Large intestine (tissue), 3 donors: ENCODE results near the gene C12orf42. TPM values are rescaled to one million over a fixed set of nuclear protein-coding genes. Genes with fewer than 3 reads are reported as not detected.
A peak's percentile ranks its signal among the peaks of the same experiment; 100 is the strongest.

Experiments used
- DNase-seq, 2 donors: peaks; one replicate each; pipeline versions ENCODE4 v3.0.0 to v3.0.0-alpha.2; 2013
- H3K27ac ChIP-seq: one replicate; pipeline ENCODE4 v1.5.1; 2013; ENCODE audit warnings: low read length
- H3K27me3 ChIP-seq: 2 replicates; pipeline ENCODE4 v1.6.1; 2013; ENCODE audit warnings: low read length; ENCODE audit not compliant: control insufficient read depth, insufficient read depth
- H3K36me3 ChIP-seq: 2 replicates; pipeline ENCODE4 v1.6.1; 2013; ENCODE audit warnings: low read length; ENCODE audit not compliant: control insufficient read depth, insufficient read depth
- H3K4me1 ChIP-seq: one replicate; pipeline ENCODE4 v1.6.1; 2013; ENCODE audit warnings: low read length; ENCODE audit not compliant: control insufficient read depth, insufficient read depth
- H3K4me3 ChIP-seq: one replicate; pipeline ENCODE4 v1.5.1; 2013; ENCODE audit warnings: low read length
- H3K9me3 ChIP-seq: one replicate; pipeline ENCODE4 v1.6.1; 2013; ENCODE audit warnings: mild to moderate bottlenecking, low read depth, low read length, moderate library complexity; ENCODE audit not compliant: control insufficient read depth
- WGBS: methylation state at CpG from one replicate; pipeline ENCODE4 v1.1.5; 2013; ENCODE audit warnings: low lambda C conversion rate; ENCODE audit not compliant: insufficient coverage; 5-methylcytosine and 5-hydroxymethylcytosine counted together
- polyA plus RNA-seq: library from polyadenylated mRNA; unstranded; fragments of 120-200 nt; gene quantifications from one replicate; pipeline ENCODE4 v1.2.1, GENCODE V29; 2013

The C12orf42 gene
- polyA plus RNA-seq, 1 donor: 0.16 TPM

DNA sequence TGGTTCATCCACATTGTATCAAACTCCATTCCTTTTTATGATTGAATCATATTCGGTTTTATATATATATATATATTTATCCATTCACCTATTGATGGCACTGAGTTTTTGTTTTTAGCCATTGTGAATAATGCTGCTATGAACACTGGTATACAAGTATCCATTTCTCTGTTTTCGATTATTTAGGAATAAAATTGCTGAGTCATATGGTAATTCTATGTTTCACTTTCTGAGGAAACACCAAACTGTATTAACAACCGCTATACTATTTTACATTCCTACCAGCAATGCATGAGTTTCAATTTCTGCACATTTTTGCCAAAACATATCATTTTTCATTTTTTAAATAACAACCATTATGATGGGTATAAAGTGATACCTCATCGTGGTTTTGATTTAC is 104.7 kb downstream of the C12orf42 start:
- DNase-seq: no peak

DNA sequence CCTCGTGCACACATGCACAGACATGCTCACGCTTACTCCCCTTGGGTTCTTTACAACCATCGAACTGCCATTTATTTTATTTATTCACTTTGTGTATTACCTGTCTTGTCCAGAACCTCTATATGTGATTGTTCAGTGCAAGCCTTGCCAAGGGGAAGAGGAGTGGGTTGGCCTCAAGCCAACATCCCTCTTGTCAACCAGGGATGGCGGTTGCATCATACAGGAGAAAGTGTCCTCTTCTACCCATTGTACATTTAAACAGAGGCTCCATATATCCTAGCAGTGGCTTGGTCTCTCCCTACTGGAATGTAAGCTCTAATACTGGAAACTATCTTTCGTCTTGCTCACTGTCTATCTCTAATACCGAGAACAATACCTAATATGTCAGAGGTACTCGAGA is 108.4 kb downstream of the C12orf42 start:
- no peaks in the 10 kb centered on the region for H3K9me3 ChIP-seq
- H3K4me1 ChIP-seq: no peaks in the 10 kb centered on the region
- no peak overlapping the region for H3K4me3 ChIP-seq
- H3K36me3 ChIP-seq: no peaks in the 10 kb centered on the region
- no peak for DNase-seq
- WGBS: 89% methylated on average over 3 of the region's 7 CpGs
- H3K27me3 ChIP-seq: no peaks in the 10 kb centered on the region
- no peak overlapping the region for H3K27ac ChIP-seq

More for the DNA sequence above, 104.7 kb downstream of the C12orf42 start:
- Histone ChIP-seq H3K36me3 (no peaks in the 10 kb centered on the region), H3K4me1 (no peaks in the 10 kb centered on the region), H3K9me3 (no peaks in the 10 kb centered on the region), H3K27ac (no peak overlapping the region), H3K4me3 (no peak overlapping the region), H3K27me3 (no peaks in the 10 kb centered on the region)
- WGBS: 92% methylated on average over 2 of the region's 4 CpGs

DNA sequence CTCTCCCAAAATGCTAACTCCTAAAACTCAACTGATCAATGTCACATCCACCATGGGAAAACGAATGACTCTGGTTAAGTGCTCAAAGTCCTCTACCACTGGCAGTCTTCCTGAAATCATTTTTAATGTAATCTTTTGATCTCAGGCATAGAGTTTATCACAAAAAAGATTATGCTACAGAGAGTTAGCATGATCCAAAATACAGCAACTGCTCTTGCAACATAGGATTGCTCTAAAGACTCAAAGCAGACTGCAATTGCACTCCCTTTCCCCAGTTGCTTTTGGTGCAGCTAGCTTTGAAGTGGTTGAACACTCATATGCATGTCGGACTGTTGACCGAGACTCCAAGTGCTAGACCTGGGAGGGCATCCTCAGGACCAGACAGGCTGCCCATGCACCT is 109.3 kb downstream of the C12orf42 start:
- Histone ChIP-seq H3K4me1 (no peaks in the 10 kb centered on the region), H3K27ac (no peak overlapping the region), H3K36me3 (no peaks in the 10 kb centered on the region), H3K4me3 (no peak overlapping the region), H3K9me3 (no peaks in the 10 kb centered on the region), H3K27me3 (no peaks in the 10 kb centered on the region)
- DNase-seq: no peak
- no CpG with 5 or more reads among the region's 3 CpGs for WGBS

DNA sequence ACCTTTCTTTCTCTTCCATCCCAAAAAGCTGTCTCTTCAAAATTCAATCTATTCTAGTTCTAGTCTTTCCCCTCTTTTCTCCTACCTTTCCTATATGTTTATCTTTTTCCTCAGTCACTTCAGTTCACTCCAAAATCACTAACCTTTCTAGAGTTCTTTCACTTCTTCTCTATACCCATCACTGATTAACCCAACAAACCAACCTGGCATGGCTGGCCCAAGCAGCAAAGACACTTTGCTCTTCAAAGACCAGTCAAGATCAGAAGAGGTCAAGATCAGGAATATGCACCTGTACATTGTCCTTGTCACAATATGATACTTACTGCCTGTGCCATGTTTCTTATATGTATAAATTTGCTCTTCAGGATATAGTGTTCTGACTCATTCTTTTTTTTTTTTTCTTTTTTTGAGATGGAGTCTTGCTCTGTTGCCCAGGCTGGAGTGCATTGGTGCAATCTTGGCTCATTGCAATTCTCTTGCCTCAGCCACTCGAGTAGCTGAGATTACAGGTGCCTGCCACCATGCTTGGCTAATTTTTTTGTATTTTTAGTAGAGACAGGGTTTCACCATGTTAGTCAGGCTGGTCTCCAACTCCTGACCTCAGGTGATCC is 112.9 kb downstream of the C12orf42 start:
- no peaks in the 10 kb centered on the region for H3K4me1 ChIP-seq
- H3K36me3 ChIP-seq: no peaks in the 10 kb centered on the region
- no peak overlapping the region for H3K27ac ChIP-seq
- no peaks in the 10 kb centered on the region for H3K27me3 ChIP-seq
- no peaks in the 10 kb centered on the region for H3K9me3 ChIP-seq
- no CpG with 5 or more reads among the region's 1 CpG for WGBS
- no peak for DNase-seq
- H3K4me3 ChIP-seq: no peak overlapping the region

DNA sequence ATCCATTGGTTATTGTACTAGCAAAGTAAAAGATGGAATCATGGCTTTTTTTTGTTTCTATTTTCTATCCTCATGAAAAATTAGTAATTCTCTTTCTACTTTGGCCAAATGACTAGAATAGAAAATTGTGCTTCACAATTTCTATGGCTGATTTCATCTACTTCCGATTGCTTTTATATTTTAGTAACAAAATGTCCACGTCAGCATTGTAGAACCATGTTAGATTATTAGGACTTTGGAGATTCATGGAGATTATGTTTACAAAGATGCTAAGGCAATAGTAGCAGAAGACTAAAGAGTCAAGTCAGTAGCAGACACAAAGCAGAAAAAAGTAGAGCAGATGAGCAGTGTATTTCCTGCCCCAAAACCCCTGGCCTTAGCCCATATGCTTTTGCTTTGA is 113.6 kb downstream of the C12orf42 start:
- no peak overlapping the region for H3K4me3 ChIP-seq
- no peaks in the 10 kb centered on the region for H3K27me3 ChIP-seq
- H3K27ac ChIP-seq: no peak overlapping the region
- 90% methylated on average over 2 of the region's 2 CpGs for whole genome bisulfite sequencing
- H3K36me3 ChIP-seq: no peaks in the 10 kb centered on the region
- H3K4me1 ChIP-seq: no peaks in the 10 kb centered on the region
- no peak for DNase-seq
- H3K9me3 ChIP-seq: no peaks in the 10 kb centered on the region

DNA sequence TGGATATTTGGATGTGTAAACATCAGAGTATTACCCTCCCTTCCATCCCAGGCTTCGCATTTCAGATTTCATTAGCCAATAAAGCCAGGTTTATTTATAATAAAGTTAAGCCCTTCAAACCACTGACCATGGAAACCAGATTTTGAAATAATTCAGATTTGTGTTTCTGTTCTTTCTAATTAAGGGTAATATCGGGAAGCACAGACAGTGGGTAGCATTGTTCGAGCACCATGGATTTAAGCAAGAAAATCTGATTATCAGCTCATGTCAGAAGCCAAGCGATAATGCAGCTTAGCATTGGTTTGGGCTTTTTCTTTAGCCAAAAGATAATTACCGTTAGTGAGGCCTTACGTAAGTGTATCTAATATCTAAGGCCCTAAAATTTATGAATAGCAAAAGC is 116.1 kb downstream of the C12orf42 start:
- H3K27ac ChIP-seq: no peak overlapping the region
- no peaks in the 10 kb centered on the region for H3K36me3 ChIP-seq
- no peaks in the 10 kb centered on the region for H3K27me3 ChIP-seq
- peak; percentile 2 to 9 for DNase-seq
- H3K4me1 ChIP-seq: no peaks in the 10 kb centered on the region
- no peaks in the 10 kb centered on the region for H3K9me3 ChIP-seq
- H3K4me3 ChIP-seq: no peak overlapping the region
- WGBS: no CpG with 5 or more reads among the region's 6 CpGs

DNA sequence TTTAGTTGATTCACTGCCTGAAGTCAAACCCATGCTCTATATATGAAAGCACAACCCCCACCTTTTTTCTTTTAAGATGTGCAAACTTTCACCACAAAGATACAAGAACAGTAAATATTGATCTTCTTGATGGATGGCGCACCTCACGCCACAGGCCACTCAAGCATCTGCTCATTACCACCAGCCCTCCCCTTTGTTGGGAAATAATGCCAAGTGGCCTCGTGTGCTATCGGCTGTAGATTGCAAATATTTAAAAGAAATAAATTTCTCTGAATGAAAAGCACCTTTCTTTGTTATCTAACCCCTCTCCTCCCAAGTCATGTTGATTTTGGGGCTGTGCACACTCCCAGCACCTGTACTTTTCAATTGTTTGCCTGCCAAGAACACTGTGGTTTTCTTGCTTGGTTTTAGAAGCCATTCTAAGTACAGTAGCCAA is 122.7 kb downstream of the C12orf42 start:
- no peaks in the 10 kb centered on the region for H3K36me3 ChIP-seq
- no peaks in the 10 kb centered on the region for H3K27me3 ChIP-seq
- no peak for DNase-seq
- no peaks in the 10 kb centered on the region for H3K9me3 ChIP-seq
- H3K4me1 ChIP-seq: no peaks in the 10 kb centered on the region
- no peak overlapping the region for H3K4me3 ChIP-seq
- 55% methylated on average over 2 of the region's 4 CpGs for WGBS
- H3K27ac ChIP-seq: no peak overlapping the region

DNA sequence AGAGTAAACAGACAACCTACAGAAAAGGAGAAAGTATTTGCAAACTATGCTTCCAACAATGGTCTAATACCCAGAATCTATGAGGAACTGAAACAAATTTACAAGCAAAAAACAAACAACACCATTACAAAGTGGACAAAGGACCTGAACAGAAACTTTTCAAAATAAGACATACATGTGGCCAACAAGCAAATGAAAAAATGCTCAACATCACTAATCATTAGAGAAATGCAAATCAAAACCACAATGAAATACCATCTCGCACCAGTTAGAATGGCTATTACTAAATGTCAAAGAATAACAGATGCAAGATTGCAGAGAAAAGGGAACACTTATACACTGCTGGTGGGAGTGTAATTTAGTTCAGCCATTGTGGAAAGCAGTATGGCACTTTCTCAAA is 125.8 kb downstream of the C12orf42 start:
- Histone ChIP-seq H3K4me1 (no peaks in the 10 kb centered on the region), H3K36me3 (no peaks in the 10 kb centered on the region), H3K27ac (no peak overlapping the region), H3K27me3 (no peaks in the 10 kb centered on the region), H3K9me3 (no peaks in the 10 kb centered on the region), H3K4me3 (no peak overlapping the region)
- no peak for DNase-seq
- no CpG with 5 or more reads among the region's 1 CpG for WGBS

DNA sequence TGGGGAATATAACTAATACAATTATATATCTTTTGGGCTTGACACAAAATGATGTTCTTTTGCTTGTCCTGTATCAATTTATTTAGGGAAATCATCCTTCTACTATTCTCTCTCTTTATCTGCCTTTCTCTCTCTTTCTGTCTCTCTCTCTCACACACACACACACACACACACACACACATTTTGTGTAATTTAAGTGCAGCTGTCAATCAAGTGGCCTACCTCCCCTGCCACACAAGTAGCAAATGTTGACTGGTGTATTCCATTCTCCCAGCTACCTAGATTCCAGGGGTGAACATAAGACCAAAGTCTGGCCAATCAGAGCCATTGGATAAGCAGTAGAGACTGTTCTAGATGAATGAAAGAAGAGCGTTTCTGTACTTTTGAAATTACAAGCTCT is 127.6 kb downstream of the C12orf42 start:
- 100% methylated on average over 1 of the region's 1 CpG for WGBS
- Histone ChIP-seq H3K27me3 (no peaks in the 10 kb centered on the region), H3K9me3 (no peaks in the 10 kb centered on the region), H3K36me3 (no peaks in the 10 kb centered on the region), H3K27ac (no peak overlapping the region), H3K4me1 (no peaks in the 10 kb centered on the region), H3K4me3 (no peak overlapping the region)
- no peak for DNase-seq

DNA sequence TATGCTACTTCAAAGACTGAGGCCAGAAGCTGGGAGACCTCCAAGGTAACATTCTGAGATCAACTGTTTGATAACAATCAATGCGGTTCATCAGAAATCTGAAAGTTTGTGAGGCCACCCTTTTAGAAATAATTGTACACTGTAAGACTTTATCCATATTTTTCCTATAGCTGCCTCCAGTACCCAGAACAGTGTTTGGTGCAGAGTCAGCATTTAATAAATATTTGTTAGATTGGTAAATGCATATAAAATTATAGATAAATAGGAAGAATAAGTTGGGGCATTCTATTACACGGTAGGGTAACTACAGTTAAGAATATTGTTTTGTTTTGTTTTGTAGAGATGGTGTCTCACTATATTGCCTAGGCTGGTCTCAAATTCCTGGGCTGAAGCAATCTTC is 141.4 kb downstream of the C12orf42 start:
- Histone ChIP-seq H3K36me3 (no peaks in the 10 kb centered on the region), H3K27me3 (no peaks in the 10 kb centered on the region), H3K9me3 (no peaks in the 10 kb centered on the region), H3K4me1 (no peaks in the 10 kb centered on the region), H3K27ac (no peak overlapping the region), H3K4me3 (no peak overlapping the region)
- 92% methylated on average over 2 of the region's 2 CpGs for WGBS
- DNase-seq: no peak

DNA sequence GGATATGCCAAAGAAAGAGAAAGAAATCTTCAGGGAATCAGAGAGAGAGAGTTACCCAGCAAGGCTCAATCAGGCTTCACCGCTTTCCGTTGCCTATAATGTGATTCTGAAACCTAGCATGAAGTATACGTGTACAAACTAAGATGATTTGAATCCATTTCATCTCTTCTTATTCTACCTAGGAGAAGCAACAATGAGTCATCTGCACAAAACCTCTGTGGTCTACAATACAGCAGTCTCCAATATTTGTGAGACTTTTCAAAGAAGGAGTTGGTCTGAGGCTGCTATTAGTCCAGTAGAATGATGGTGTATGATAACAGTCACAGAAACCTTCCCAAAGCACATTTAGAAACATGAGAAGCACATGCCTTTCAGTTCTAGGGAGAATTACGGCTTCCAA is 141.9 kb downstream of the C12orf42 start:
- DNase-seq: no peak
- no CpG with 5 or more reads among the region's 4 CpGs for whole genome bisulfite sequencing
- no peaks in the 10 kb centered on the region for H3K9me3 ChIP-seq
- no peak overlapping the region for H3K27ac ChIP-seq
- H3K27me3 ChIP-seq: no peaks in the 10 kb centered on the region
- no peaks in the 10 kb centered on the region for H3K4me1 ChIP-seq
- H3K4me3 ChIP-seq: no peak overlapping the region
- no peaks in the 10 kb centered on the region for H3K36me3 ChIP-seq
